ENCODE results near the gene MSANTD3. TPM values are rescaled to one million over a fixed set of nuclear protein-coding genes. Genes with fewer than 3 reads are reported as not detected.
A peak's percentile ranks its signal among the peaks of the same experiment; 100 is the strongest.
"Not testable (repeated sequence)": the region's sequence is repeated elsewhere in the genome, so short reads cannot be mapped to it uniquely, and the experiment has no call there.

The MSANTD3 gene
- total RNA-seq (ENCODE audit: low replicate concordance), result 26.4 and 35.5 TPM in 2 replicates
- long read RNA-seq, transcript MSANTD3-203 (3 exons, 1,362 nt), result major isoform, 16 of 36 reads
- long read RNA-seq, partial matches to known transcripts, result 12 of 36 reads
- long read RNA-seq, other reads (novel, unspliced or antisense), result 5 of 36 reads

GRCh38 chr9:100426530-100427365, at the start of gene MSANTD3:
Gene MSANTD3, plus strand, starts transcription at chr9:100427143. Its CDS starts 14,796 bp downstream, at chr9:100441939.
- peak; percentile 40 for TF ChIP-seq CTCF (conservative IDR thresholded peaks at IDR 0.05)
- Mint-ChIP-seq H3K4me3 (peak within 1 kb of the TSS; percentile 99), H3K27me3 (no peaks in the 10 kb centered on the region), H3K4me1 (ENCODE audit: unreplicated experiment) (peaks cover 42% of the 10 kb centered on the region), H3K27ac (peak within 1 kb of the TSS; percentile 100), H3K9me3 (no peaks in the 10 kb centered on the region), H3K36me3 (peaks cover 11% of the 10 kb centered on the region)
- DNase-seq (ENCODE audit: extremely low spot score, unreplicated experiment), result peak; percentile 76

- Mint-ChIP-seq H3K4me3 (peak overlapping the region; percentile 5), H3K27ac (peak overlapping the region; percentile 93), H3K9me3 (peaks cover 10% of the 10 kb centered on the region), H3K36me3 (peaks cover 3% of the 10 kb centered on the region), H3K4me1 (ENCODE audit: unreplicated experiment) (peaks cover 9% of the 10 kb centered on the region), H3K27me3 (no peaks in the 10 kb centered on the region)
- no peak for TF ChIP-seq CTCF (conservative IDR thresholded peaks at IDR 0.05)
- DNase-seq (ENCODE audit: extremely low spot score, unreplicated experiment), result no peak
Observed at GRCh38 chr9:100379862-100380261, 47.1 kb upstream of the MSANTD3 start.

- not testable (repeated sequence) for H3K36me3 Mint-ChIP-seq; H3K27me3 Mint-ChIP-seq; H3K4me1 Mint-ChIP-seq (ENCODE audit: unreplicated experiment); H3K9me3 Mint-ChIP-seq; H3K4me3 Mint-ChIP-seq; H3K27ac Mint-ChIP-seq; DNase-seq (ENCODE audit: extremely low spot score, unreplicated experiment)
Observed at GRCh38 chr9:100392989-100393388, 34.0 kb upstream of the MSANTD3 start.

GRCh38 chr9:100394032-100394695, 32.8 kb upstream of the MSANTD3 start:
- no peak overlapping the region for H3K27ac Mint-ChIP-seq

GRCh38 chr9:100394816-100395215, 32.1 kb upstream of the MSANTD3 start:
- TF ChIP-seq CTCF (conservative IDR thresholded peaks at IDR 0.05), result no peak
- Mint-ChIP-seq H3K27me3 (no peaks in the 10 kb centered on the region), H3K4me1 (ENCODE audit: unreplicated experiment) (no peaks in the 10 kb centered on the region), H3K4me3 (no peak overlapping the region), H3K36me3 (peaks cover 4% of the 10 kb centered on the region), H3K27ac (no peak overlapping the region), H3K9me3 (no peaks in the 10 kb centered on the region)
- DNase-seq (ENCODE audit: extremely low spot score, unreplicated experiment), result no peak

More at GRCh38 chr9:100394032-100394695, 32.8 kb upstream of the MSANTD3 start:
- Mint-ChIP-seq H3K36me3 (peaks cover 4% of the 10 kb centered on the region), H3K4me1 (ENCODE audit: unreplicated experiment) (no peaks in the 10 kb centered on the region), H3K4me3 (no peak overlapping the region), H3K9me3 (no peaks in the 10 kb centered on the region), H3K27me3 (no peaks in the 10 kb centered on the region)
- TF ChIP-seq CTCF (conservative IDR thresholded peaks at IDR 0.05), result no peak
- DNase-seq (ENCODE audit: extremely low spot score, unreplicated experiment), result no peak

- Mint-ChIP-seq H3K4me1 (ENCODE audit: unreplicated experiment) (no peaks in the 10 kb centered on the region), H3K27ac (no peak overlapping the region), H3K27me3 (no peaks in the 10 kb centered on the region), H3K36me3 (peaks cover 1% of the 10 kb centered on the region), H3K4me3 (no peak overlapping the region), H3K9me3 (no peaks in the 10 kb centered on the region)
- no peak for TF ChIP-seq CTCF (conservative IDR thresholded peaks at IDR 0.05)
- DNase-seq (ENCODE audit: extremely low spot score, unreplicated experiment), result no peak
Observed at GRCh38 chr9:100396769-100397168, 30.2 kb upstream of the MSANTD3 start.

Data from type B pancreatic cell (in vitro differentiated cells).